ENCODE results near the gene SETD7.

GRCh38 chr4:139584784-139585183, 28.8 kb upstream of the SETD7 start:
- TF ChIP-seq CTCF (IDR thresholded peaks at IDR 0.05) (no peak), POLR2A (IDR thresholded peaks at IDR 0.05) (no peak)
